HG02938 (cell line): ENCODE results near the gene TAX1BP1.
"Not testable (repeated sequence)": the region's sequence is repeated elsewhere in the genome, so short reads cannot be mapped to it uniquely, and the experiment has no call there.

Experiments
- ATAC-seq: cut with Tn5 transposase; IDR thresholded peaks from one replicate; pipeline ENCODE4 v1.9.1; 2021; ENCODE audit warnings: mild to moderate bottlenecking, moderate library complexity; ENCODE audit not compliant: unreplicated experiment

Gene TAX1BP1

DNA sequence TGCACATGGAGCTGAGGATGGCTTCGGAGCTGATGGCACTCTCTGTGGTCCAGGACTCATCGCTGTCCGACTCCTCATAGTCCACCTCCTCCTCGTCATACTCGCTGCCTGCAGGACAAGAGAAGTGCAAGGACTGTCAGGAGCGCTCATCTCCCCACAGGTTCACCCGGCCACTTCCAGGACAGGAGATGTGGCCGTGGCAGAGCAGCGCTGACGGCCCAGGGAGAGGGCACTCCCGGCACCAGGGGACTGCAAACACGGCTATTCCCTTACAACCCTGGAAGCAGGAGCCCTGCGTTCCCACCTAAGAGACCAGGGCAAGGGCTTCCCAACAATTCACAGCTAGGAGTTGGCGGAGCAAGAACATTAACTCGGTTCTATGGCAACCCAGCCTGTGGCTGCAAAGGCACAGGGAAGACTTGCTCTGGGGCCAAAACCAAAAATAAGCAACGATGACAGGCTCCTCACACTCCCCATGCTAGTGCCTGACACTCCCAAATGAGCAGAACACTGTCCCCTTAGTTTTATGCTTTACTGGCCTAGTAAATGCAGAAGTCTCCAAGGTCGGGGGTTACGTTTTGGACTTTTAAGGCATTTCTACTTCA is 100.9 kb downstream of the TAX1BP1 start:
- no peak for ATAC-seq

DNA sequence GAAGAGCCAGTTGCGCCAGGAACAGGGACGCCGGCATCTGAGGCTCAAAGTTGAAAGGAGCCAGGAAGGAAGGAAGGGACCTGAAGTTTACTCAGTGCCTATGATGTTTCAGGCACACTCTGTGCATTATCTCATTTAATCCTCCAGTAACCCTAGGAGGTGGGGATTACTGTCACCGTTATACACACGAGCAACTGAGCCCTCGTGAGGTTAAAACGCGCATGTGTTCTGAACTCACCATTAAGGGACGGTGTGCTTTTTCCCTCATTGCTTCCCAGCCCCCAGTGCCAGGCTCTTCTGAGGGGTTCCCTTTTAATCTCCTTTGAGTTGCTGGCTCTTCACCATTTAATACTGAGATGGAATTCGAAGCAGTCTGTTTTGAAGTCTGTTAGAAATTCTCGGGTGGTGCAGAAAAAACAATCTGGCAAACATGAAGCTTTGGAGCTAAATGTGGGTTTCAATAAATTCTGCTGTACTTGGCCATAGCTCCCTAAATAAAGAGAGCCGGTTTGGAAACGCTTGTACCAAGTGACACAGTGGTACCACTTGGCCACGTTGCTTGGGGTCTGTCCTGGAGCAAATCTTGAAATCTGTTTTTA is 102.2 kb downstream of the TAX1BP1 start:
- no peak for ATAC-seq

DNA sequence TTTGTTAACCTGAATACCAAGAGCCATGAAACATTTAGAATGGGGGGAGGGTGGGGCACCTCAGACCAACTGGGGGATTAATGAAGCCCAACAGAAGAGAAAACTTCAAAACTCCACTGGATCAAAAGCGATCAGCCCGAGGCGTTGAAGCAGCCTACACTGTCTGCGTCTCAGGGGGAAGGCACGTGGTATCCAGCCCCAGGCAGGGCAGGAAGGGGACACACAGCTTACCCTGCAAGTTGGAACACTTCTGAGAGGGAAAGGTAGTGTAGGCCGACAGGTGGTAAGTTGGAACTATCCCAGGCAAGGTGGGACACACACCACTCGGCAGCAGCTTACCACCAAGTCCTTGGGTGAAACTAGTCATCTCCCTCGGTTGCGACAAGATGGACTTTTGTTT is 102.9 kb downstream of the TAX1BP1 start:
- ATAC-seq = no peak

DNA sequence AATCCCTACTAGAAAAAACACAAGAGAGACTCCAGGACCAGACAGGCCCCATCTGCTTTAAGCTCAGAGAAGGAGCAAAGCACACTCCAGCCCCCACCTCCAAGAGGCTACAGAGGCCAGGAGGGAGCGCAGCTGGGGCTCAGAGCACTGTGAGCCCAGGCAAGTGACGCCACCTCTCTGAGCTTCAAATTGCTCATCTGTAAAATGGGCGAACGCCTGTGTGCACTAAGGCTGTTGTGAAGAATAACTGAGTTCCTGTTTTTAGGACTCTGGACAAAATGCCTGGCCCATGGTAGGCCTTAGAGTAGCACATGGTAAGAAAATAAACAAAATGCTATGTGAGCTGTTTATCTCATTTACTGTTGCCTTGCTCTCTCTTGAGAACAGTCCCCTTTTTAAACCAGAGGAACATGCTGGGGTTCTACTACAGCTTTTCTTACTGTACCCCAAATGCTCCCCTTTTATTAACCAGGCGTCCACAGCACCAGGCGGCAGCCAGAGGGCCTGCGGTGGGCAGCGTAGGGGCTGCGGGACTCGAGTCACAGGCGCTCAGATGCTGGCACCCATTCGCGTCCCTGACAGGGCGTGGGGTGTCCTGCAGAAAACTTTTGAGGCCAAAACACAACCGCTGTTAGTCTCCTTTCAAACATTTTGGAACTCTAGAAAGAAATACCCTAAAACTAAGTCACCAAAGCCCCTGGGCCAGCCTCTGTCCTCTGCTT is 103.8 kb downstream of the TAX1BP1 start:
- ATAC-seq = no peak

DNA sequence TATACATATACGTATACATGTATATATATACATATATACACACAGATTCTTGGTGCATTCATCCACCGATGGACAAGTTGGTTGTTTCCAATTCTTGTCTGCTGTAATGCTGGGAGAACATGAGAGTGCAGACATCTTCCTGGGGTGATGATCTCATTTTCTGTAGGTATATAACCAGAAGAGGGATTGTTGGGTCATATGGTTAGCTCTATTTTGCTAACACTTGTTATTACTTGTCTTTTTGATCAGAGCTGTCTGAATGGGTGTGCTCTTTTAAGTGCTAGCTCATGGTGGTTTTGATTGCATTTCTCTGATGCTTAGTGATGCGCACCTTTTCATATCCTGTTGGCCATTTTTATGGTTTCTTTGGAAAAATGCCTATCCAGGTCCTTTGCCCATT is 106.4 kb downstream of the TAX1BP1 start:
- no peak for ATAC-seq

DNA sequence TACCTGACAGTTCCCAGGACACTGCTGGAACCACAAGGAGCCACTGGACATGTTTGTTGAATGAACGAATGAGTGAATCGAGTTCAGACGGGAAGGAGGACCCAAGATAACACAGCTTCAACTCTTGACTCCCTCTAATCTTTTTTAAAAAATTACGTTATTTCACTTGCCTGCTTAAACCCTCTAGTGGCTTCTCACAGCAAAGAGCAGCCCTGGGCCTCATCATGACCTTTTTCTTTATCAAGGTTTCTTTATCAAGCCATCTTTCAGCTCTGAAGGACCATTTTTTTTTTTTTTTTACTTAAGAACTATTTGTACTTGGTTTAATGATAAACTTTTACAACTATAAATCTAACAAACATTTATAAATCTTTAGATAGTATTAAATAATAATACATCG is 110.6 kb downstream of the TAX1BP1 start:
- ATAC-seq = no peak

DNA sequence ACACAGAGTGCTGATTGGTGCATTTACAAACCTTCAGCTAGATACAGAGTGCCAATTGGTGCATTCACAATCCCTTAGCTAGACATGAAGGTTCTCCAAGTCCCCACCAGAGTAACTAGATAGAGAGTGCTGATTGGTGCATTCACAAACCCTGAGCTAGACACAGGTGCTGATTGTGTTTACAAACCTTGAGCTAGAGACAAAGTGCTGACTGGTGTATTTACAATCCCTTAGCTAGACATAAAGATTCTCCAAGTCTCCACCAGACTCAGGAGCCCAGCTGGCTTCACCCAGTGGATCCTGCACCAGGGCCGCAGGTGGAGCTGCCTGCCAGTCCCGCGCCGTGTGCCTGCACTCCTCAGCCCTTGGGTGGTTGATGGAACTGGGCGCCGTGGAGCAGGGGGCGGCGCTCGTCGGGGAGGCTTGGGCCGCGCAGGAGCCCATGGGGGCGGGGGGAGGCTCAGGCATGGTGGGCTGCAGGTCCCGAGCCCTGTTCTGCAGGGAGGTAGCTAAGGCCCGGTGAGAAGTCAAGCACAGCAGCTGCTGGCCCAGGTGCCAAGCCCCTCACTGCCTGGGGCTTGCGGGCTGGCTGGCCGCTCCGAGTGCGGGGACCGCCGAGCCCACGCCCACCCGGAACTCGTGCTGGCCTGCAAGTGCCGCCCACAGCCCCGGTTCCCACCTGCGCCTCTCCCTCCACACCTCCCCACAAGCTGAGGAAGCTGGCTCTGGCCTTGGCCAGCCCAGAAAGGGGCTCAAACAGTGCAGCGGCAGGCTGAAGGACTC is 116.9 kb downstream of the TAX1BP1 start:
- not testable (repeated sequence) for ATAC-seq

DNA sequence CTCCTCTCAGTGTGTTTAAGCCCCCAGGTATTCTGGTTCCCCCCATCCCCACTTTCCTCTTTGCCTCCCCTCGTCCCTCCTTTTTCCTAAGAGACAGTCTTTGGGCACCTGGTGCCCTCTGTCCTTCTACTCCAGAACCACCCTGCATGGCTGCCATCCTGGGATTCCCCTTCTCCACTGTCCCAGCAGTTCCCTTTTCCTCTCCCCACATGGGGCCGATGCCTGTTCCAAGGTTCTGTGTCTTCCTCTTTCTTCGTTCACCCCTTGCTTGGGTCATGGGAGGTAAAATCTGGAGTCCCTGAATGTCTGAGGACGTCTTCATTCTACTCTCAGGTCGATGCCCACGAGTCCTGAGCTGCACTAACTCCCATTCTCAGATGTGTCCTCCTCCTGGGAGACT is 120.8 kb downstream of the TAX1BP1 start:
- ATAC-seq = no peak

DNA sequence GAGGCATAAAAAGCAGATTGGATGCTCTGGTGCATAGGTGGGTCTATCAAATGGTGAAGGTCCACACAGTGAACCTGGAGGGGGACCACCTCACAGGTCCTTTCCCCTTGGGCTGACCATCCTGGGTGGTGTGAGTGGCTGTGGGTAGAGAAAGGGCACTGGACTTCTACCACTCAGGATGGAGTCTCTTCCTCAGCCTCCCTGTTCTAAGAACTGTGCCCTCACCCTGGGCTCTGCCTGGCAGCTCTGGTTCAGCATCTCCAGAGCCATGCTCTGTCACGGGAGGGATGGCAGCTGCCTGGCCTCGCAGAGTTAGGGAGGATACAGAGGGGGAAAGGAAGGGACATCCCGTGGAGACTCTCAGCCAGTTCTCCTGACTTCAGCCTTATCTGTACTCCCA is 121.8 kb downstream of the TAX1BP1 start:
- ATAC-seq = no peak

DNA sequence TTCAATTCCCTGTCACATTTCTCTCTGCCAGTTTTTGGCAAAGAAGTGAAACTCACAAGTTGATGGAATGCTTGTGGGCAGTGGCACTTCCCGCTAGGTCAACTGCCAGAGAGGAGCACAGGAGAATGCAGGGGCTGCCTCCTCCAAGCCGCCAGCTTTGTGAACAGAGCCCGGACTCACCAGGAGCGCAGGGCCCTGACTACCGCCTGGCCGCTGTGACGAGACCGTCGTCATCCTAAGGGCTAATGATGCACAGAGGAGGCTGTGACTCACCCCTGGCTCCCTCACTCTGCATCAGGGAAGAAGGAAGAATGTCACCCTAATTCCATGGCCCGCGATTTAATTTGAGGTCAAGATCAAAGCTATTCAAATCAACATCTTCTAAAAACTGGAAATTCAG is 123.9 kb downstream of the TAX1BP1 start:
- ATAC-seq = no peak

DNA sequence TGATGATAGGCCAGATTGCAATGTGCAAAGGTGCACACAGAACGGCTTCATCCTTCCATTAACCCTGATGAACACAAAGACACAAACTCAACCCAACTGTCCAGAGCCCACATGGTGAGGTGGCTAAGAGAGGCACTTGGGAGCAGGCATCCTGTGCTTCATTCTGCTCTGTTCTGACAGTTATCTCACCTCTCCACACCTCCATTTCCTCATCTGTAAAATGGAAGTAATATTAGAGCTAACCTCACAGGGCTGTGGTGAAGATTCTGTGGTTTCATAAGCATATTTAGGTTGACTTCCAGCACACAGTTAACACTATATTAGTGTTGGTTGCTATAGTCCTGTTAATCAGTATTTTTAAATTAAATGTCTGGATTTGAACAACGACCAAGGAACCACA is 126.3 kb downstream of the TAX1BP1 start:
- ATAC-seq = no peak

DNA sequence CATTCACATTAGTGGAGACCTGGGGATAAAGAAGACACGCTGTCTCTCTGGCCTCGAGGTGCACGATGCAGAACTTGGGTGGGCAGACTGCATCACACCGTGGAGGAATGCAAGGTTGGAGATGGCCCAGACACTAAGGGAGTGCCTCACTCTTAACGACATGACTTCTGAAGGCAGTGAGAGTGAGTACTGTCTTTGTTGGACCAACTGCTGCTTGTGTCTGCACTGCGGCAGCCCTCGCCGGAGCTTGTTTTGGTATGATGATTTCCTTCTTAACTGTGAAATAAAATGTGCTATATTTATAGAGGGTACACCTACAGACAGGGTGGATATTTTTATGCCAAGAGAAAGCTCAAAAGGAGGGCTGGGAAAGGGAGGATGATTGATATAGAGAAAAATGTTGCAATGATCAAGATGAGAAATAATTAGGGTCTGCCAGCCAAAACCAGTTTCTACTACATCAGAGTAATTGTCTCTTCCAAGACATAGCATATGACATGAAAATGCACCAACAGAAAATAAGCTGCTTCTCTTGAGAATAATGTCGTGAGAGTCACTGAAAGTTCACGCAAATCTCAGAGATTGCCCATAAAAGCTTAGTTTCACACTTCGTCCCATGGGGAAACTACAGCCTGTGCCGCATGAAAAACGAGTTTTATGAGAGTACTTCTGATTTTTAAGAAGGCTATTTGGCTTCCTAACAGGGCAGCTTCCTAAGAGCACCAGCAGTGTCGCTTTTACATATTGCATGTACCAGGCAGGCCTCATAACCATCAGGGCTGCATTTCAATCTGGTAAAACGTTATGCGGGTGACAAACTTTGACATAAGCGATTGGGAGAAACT is 127.1 kb downstream of the TAX1BP1 start:
- no peak for ATAC-seq

DNA sequence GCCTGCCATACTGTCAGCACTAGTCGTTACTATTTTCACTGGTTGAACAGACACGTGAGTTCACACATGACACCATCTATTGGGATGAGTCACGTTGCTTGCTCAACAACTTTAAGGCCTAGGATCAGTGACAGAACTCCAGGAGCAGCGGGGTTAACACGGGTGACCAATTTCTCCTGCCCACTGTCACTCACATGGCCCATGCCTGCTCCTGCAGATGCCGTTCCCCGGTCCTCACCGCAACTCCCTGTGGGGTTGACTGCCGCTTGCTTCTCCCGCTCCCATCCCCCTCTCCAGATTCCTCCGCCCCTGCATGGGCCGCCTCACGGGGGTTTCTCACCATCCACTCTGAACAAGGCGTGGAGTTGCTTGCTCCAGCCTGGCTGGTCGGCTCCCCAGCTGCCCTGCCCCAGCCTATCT is 128.2 kb downstream of the TAX1BP1 start:
- ATAC-seq = no peak

DNA sequence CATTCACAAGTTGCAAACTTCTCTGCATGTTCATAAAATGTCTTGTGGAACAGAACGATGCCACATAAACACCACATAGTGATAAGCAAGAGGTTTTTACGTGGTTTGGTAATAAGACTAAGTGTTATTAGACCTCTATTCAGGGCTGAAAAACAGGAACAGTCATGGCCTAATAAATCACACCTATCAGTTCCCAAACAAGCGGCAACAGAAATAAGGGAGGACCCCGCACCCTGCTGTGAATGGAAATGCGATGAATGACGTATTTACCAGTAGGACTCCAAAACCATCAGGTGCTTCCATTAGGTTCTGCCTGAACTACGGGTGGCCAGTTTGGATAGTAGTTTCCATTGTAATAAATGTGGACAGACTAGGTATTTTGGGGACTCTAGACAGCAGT is 129.1 kb downstream of the TAX1BP1 start:
- no peak for ATAC-seq

DNA sequence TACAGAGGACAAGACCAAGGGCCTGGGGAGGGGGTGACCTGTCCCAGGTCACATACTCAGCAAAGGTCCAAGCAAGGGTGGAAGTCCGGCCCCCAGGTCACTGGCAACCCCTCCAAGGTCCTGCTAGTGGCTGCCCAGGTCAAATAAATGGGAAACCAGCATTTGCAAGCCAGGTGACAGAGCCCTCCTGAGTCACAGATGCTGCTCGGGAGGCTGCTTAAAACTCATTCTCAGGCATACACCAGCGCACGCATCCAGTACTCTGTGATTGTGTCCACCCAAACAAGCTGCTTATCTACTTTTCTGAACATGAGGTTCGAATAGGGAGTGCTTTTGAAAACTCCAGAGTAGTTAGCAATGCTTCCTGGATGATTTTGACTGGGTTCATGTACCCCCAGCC is 130.6 kb downstream of the TAX1BP1 start:
- ATAC-seq = no peak

DNA sequence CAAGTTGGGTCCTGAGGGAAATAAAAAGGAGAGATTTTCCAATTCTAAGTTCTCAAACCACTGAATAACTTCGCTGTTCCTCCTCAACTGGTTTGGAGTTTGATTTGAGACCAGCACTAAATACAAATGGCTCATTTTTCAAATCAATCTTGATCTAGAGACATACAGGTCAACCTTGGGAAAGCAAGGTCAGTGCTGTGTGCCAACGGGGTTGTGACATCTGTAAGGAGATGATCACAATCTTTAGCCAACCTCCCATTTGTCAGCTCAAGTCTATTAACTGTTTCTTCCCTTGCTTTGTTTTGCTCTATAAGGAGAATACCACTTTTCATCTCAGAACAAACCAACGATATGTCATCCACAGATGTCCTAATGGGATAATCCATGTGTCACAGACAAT is 131.1 kb downstream of the TAX1BP1 start:
- no peak for ATAC-seq

DNA sequence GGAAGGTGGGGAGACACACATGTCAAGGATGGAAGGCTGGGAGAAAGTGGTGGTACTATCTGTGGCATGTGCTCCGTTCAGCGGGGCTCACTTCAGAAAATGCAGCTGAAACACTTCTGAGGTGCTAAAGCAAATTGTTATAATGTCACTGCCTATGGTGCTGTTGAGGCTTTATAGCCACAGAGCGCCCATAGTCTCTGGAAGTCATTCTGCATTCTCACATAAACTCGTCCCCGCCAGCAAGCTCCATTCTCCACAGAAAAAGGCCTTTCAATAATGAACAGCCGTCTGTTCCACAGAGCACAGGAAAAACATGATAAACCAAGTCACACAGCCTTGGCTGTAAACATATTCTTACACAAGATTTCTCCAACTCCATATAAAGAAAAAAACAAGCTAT is 131.9 kb downstream of the TAX1BP1 start:
- no peak for ATAC-seq

DNA sequence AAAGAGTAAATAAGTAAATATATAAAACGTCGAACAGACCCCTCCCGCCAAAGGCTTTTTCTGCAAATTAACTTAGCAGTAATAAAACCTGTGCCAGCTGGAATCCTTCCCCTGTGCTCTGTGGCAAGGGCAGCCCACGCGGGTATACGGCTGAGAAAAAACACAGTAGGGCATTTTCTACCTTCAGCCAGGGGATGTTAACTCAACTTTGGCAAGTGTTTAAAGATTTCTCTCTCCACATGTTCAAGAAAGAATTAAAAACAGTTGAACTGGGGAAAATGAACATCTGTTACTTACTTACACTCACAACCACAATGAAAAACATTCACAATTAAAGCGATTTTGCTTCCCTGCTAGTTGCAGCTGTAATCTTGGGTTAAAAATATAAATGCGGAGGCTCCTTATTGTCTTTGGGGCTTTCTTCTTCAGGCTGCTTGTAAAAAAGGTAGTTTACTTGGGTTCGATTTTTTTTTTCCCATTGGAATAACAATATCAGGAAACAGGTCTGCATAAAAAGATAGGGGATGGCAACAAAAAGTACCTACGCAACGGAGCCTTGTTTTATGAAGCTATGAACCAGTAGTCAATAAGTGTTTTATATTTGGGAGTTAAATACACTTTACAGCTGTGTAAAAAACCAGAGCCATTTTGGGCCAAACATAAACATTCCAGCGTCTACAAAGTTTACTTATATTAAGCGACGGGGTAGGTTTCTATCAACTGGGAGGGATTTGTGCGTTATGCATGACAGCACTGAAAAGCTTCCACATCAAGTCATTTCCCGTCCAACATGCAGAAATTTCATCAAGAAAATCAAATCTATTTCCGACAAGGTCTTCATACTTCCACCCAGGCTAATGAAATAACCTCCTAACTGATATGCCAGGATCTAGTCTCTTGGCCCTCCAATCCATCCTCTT is 132.7 kb downstream of the TAX1BP1 start:
- no peak for ATAC-seq
